ENCODE results near the gene CACNB1.

- TF ChIP-seq, protein P1, sequence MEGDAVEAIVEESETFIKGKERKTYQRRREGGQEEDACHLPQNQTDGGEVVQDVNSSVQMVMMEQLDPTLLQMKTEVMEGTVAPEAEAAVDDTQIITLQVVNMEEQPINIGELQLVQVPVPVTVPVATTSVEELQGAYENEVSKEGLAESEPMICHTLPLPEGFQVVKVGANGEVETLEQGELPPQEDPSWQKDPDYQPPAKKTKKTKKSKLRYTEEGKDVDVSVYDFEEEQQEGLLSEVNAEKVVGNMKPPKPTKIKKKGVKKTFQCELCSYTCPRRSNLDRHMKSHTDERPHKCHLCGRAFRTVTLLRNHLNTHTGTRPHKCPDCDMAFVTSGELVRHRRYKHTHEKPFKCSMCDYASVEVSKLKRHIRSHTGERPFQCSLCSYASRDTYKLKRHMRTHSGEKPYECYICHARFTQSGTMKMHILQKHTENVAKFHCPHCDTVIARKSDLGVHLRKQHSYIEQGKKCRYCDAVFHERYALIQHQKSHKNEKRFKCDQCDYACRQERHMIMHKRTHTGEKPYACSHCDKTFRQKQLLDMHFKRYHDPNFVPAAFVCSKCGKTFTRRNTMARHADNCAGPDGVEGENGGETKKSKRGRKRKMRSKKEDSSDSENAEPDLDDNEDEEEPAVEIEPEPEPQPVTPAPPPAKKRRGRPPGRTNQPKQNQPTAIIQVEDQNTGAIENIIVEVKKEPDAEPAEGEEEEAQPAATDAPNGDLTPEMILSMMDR (IDR thresholded peaks at IDR 0.05) = no peak
- TF ChIP-seq POLR2A (IDR thresholded peaks at IDR 0.05) (no peak), EP300 (IDR thresholded peaks at IDR 0.05) (no peak)
Measured at GRCh38 chr17:39166437-39167335, 30.8 kb downstream of the CACNB1 start.

Data from tibial nerve (tissue), 4 donors.